ENCODE results near the gene CARD16.
"Not testable (repeated sequence)": the region's sequence is repeated elsewhere in the genome, so short reads cannot be mapped to it uniquely, and the experiment has no call there.

DNA sequence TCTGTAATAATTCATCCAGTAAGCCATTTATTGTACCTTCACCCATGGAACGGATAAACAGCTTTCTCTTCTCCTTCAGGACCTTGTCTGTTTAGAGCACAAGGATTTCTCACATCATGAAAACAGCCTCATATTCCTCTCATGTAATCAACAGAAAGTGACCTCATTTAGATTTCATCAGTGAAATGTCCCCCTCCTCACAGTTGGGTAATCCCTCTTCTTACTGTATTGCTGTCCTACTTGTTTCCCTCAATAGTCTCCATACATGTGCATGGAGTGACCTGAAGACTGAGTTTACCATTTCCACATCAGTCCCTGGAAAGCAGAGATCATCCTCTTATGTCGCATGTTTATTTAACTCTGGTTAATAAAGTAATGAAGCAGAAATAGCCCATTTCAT lies 10.7 kb downstream of the CARD16 start:
- TF ChIP-seq, protein P1, sequence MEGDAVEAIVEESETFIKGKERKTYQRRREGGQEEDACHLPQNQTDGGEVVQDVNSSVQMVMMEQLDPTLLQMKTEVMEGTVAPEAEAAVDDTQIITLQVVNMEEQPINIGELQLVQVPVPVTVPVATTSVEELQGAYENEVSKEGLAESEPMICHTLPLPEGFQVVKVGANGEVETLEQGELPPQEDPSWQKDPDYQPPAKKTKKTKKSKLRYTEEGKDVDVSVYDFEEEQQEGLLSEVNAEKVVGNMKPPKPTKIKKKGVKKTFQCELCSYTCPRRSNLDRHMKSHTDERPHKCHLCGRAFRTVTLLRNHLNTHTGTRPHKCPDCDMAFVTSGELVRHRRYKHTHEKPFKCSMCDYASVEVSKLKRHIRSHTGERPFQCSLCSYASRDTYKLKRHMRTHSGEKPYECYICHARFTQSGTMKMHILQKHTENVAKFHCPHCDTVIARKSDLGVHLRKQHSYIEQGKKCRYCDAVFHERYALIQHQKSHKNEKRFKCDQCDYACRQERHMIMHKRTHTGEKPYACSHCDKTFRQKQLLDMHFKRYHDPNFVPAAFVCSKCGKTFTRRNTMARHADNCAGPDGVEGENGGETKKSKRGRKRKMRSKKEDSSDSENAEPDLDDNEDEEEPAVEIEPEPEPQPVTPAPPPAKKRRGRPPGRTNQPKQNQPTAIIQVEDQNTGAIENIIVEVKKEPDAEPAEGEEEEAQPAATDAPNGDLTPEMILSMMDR (IDR thresholded peaks at IDR 0.05): not testable (repeated sequence)
- TF ChIP-seq POLR2A (IDR thresholded peaks at IDR 0.05): not testable (repeated sequence)

Data from sigmoid colon (tissue), 3 donors.